HepG2 (cell line): ENCODE data around the gene MICAL3. TPM values are rescaled to one million over a fixed set of nuclear protein-coding genes. Genes with fewer than 3 reads are reported as not detected.

Experiments
- ATAC-seq: fragments of 200-7000 bp; cut with Tn5 transposase; 3 replicates; pipeline ENCODE4 v1.9.1; 2020; ENCODE audit warnings: mild to moderate bottlenecking, moderate library complexity
- BruUV-seq: library from RNA; stranded (reverse); fragments of 400-500 nt; replicated peaks from 2 replicates; lab custom pipeline; 2021; lab: Mats Ljungman, UMichigan
- CTCF ChIA-PET: fragments of 300-600 bp; formaldehyde crosslinking; extraction: SDS; loops from one replicate; lab custom pipeline; 2021; ENCODE audit warnings: low total read pairs, inconsistent platforms, low intra/inter-chr PET ratio; lab: Yijun Ruan, JAX
- POLR2A ChIA-PET: fragments of 350-600 bp; sonication (Branson Sonifier 250); formaldehyde crosslinking; loops from one replicate; lab custom pipeline; 2020; ENCODE audit warnings: antibody characterized with exemption, inconsistent platforms; lab: Yijun Ruan, JAX
- DNase-seq: peaks from one replicate; pipeline ENCODE4 v3.0.0-alpha.2; 2015; ENCODE audit warnings: low spot score
- FAIRE-seq: peaks from 3 replicates; lab custom pipeline; 2011; peaks lifted over from hg19 to GRCh38; lab: Jason Lieb, UNC
- H2AFZ ChIP-seq: one replicate; pipeline ENCODE4 v1.6.1; 2011; ENCODE audit warnings: low read length, inconsistent platforms
- H3K27ac ChIP-seq: fragments of 300-600 bp; 3 replicates; pipeline ENCODE4 v1.8.0; 2011; ENCODE audit warnings: mixed run types, mild to moderate bottlenecking, mixed read lengths, low read length, inconsistent platforms; ENCODE audit not compliant: insufficient read depth; ENCODE audit errors: extremely low read length
- H3K27me3 ChIP-seq, 2 experiments: fragments of 200-600 bp in 1 of 2; 2 replicates in 1 of 2; 3 replicates in 1 of 2; pipeline versions ENCODE4 v1.6.0 to v1.8.0; 2011; ENCODE audit warnings: low read length in 2 of 2, mild to moderate bottlenecking in 2 of 2, moderate library complexity in 2 of 2, inconsistent platforms in 1 of 2; ENCODE audit not compliant: insufficient read depth in 2 of 2, control insufficient read depth in 1 of 2
- H3K36me3 ChIP-seq, 2 experiments: fragments of 200-600 bp in 1 of 2; replicated peaks in 1 of 2; 2 replicates in 1 of 2; 3 replicates in 1 of 2; pipeline versions ENCODE4 v1.5.1 to v1.8.0; 2011; ENCODE audit warnings: low read length in 2 of 2, inconsistent platforms in 1 of 2; ENCODE audit not compliant: insufficient read depth in 2 of 2, control insufficient read depth in 1 of 2
- H3K4me1 ChIP-seq: 2 replicates; pipeline ENCODE4 v1.5.1; 2012; ENCODE audit warnings: low read length, inconsistent platforms; ENCODE audit not compliant: insufficient read depth
- H3K4me2 ChIP-seq: 2 replicates; pipeline ENCODE4 v1.6.0; 2011; ENCODE audit warnings: low read depth, low read length, inconsistent platforms
- H3K4me3 ChIP-seq, 3 experiments: fragments of 200-600 bp in 1 of 3; sonication (generic), shearing (Covaris generic) in 1 of 3; replicated peaks in 1 of 3; 2 replicates each; pipeline ENCODE4 v1.5.1; 2011 to 2016; ENCODE audit warnings: low read length in 3 of 3, inconsistent platforms in 2 of 3, low read depth in 2 of 3, mild to moderate bottlenecking in 2 of 3, control low read depth in 1 of 3, mixed read lengths in 1 of 3; ENCODE audit not compliant: insufficient read depth in 1 of 3
- H3K79me2 ChIP-seq: one replicate; pipeline ENCODE4 v1.6.1; 2011; ENCODE audit warnings: low read length, inconsistent platforms; ENCODE audit not compliant: insufficient read depth
- H3K9ac ChIP-seq: 2 replicates; pipeline ENCODE4 v1.6.0; 2011; ENCODE audit warnings: mild to moderate bottlenecking, low read depth, low read length, inconsistent platforms; ENCODE audit not compliant: insufficient read depth
- H3K9me3 ChIP-seq: 2 replicates; pipeline ENCODE4 v1.5.1; 2012; ENCODE audit warnings: mild to moderate bottlenecking, low read length
- H4K20me1 ChIP-seq: 2 replicates; pipeline ENCODE4 v1.6.0; 2011; ENCODE audit warnings: inconsistent platforms, mild to moderate bottlenecking, low read length, moderate library complexity; ENCODE audit not compliant: insufficient read depth
- MTA3 ChIP-seq: sonication (generic); formaldehyde crosslinking; IDR thresholded peaks from 2 replicates; pipeline ENCODE4 v1.4.0; 2020; ENCODE audit warnings: missing genetic modification reagents
- NR2F1 ChIP-seq, 2 experiments: fragments of 450-650 bp in 1 of 2; formaldehyde crosslinking in 1 of 2; IDR thresholded peaks; 2 replicates each; pipeline versions ENCODE4 v1.5.0 to v1.6.1; 2016 to 2020; ENCODE audit warnings: mild to moderate bottlenecking in 1 of 2, missing compliant biosample characterization in 1 of 2, missing genetic modification reagents in 1 of 2, moderate library complexity in 1 of 2
- RCOR2 ChIP-seq: IDR thresholded peaks from 2 replicates; pipeline ENCODE4 v1.6.1; 2016; ENCODE audit warnings: missing biosample characterization, missing genetic modification reagents
- SOX5 ChIP-seq: IDR thresholded peaks from 2 replicates; pipeline ENCODE4 v1.6.1; 2016; ENCODE audit warnings: borderline replicate concordance
- SRSF4 ChIP-seq: fragments of 200-400 bp; formaldehyde crosslinking; IDR thresholded peaks from one replicate; pipeline ENCODE4 v1.6.1; 2018; ENCODE audit warnings: mild to moderate bottlenecking, low read depth, low read length, moderate library complexity; ENCODE audit not compliant: poor library complexity, severe bottlenecking
- ZNF3 ChIP-seq: IDR thresholded peaks from 2 replicates; pipeline ENCODE4 v1.7.0; 2017; ENCODE audit warnings: inconsistent platforms
- ZNF362 ChIP-seq: sonication (generic); formaldehyde crosslinking; IDR thresholded peaks from 2 replicates; pipeline ENCODE4 v1.4.0; 2020; ENCODE audit warnings: missing genetic modification reagents, mild to moderate bottlenecking, borderline replicate concordance
- ZNF503 ChIP-seq: sonication (generic); formaldehyde crosslinking; IDR thresholded peaks from 2 replicates; pipeline ENCODE4 v1.4.0; 2020; ENCODE audit warnings: missing genetic modification reagents
- ZNF816 ChIP-seq: sonication (generic); formaldehyde crosslinking; IDR thresholded peaks from 2 replicates; pipeline ENCODE4 v1.8.0; 2022; ENCODE audit warnings: missing genetic modification reagents, mild to moderate bottlenecking, borderline replicate concordance
- WGBS: methylation state at CpG from one replicate; pipeline ENCODE4 v1.1.6; 2017; ENCODE audit warnings: low lambda C conversion rate; 5-methylcytosine and 5-hydroxymethylcytosine counted together
- in situ Hi-C: cut with HindIII; loops from 2 replicates; pipeline ENCODE4 v1.10.0; 2017; ENCODE audit warnings: low pct_unique_long_range_greater_than_20kb; ENCODE audit not compliant: extremely low pct_ligation_motif_present
- intact Hi-C: fragments of 100-400 bp; cut with micrococcal nuclease; formaldehyde crosslinking; loops from one replicate; pipeline ENCODE4 v1.10.0; 2022; ENCODE audit not compliant: unreplicated experiment
- polyA plus RNA-seq, 8 experiments: library from polyadenylated mRNA; depleted of rRNA in 3 of 8; stranded (reverse) in 7 of 8; unstranded in 1 of 8; fragments of >200 nt; fragmentation: Illumina TruSeq in 4 of 8; extraction: Trizol in 4 of 8; gene quantifications; 2 replicates each; pipeline versions ENCODE4 v1.2.1 to v1.2.3, GENCODE V29; 2011 to 2016; ENCODE audit warnings: low read depth in 4 of 8, missing spikeins in 1 of 8, mixed read lengths in 1 of 8; ENCODE audit not compliant: insufficient read depth in 1 of 8
- total RNA-seq, 5 experiments: library from RNA; depleted of rRNA; stranded (reverse); fragments of >200 nt; fragmentation: Illumina TruSeq; extraction: Trizol; gene quantifications; 2 replicates each; pipeline ENCODE4 v1.2.3, GENCODE V29; 2016; ENCODE audit warnings: low read depth in 1 of 5
- TF ChIP-seq, protein P1 (sequence below): sonication (generic); formaldehyde crosslinking; IDR thresholded peaks from 2 replicates; pipeline ENCODE4 v1.4.0; 2020; ENCODE audit warnings: missing genetic modification reagents

MICAL3 gene
- total and polyA plus RNA-seq, 2 of the 13 experiments (the other 11 are each of a cell fraction or from before 2014, with no cell fraction given), result 5.3 to 12.5 TPM

DNA sequence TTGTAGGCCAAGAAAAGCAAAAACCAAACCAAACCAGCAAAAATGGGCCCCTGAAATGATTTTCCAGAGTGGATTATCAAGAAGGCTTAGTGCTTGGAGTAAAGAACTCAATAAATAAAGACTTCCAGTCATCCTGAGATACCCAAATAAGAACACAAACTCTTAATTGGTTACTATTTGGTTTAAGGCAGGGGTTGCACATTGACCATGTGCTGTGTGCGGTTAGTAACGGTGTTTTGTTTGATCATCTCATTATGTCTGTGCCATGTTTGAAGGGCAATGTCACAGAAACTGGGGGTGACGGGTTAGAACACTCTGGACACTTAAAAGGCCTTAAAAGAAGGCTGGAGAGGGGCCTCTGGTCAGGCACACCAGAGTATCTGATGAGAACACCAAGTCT, 9.7 kb upstream of the MICAL3 start (continued):
- TF ChIP-seq SOX5 (no peak), ZNF3 (CRISPR knock-in tag) (no peak), ZNF816 (CRISPR knock-in tag) (no peak)

- intact Hi-C loops (no loop called here), in situ Hi-C loops (no loop called here)
- H3K79me2 ChIP-seq, result no peaks in the 10 kb centered on the region
- H3K27ac ChIP-seq, result no peak overlapping the region
- TF ChIP-seq ZNF503 (CRISPR knock-in tag) (no peak), RCOR2 (CRISPR knock-in tag) (no peak), MTA3 (CRISPR knock-in tag) (no peak), SRSF4 (no peak), NR2F1 (CRISPR knock-in tag; IDR thresholded peaks at IDR 0.05) (no peak), ZNF362 (CRISPR knock-in tag) (peak; percentile 50; the same call in 1 of the 2 replicates)
- TF ChIP-seq, protein P1, sequence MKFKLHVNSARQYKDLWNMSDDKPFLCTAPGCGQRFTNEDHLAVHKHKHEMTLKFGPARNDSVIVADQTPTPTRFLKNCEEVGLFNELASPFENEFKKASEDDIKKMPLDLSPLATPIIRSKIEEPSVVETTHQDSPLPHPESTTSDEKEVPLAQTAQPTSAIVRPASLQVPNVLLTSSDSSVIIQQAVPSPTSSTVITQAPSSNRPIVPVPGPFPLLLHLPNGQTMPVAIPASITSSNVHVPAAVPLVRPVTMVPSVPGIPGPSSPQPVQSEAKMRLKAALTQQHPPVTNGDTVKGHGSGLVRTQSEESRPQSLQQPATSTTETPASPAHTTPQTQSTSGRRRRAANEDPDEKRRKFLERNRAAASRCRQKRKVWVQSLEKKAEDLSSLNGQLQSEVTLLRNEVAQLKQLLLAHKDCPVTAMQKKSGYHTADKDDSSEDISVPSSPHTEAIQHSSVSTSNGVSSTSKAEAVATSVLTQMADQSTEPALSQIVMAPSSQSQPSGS, result no peak
- peak overlapping the region in 1 of 3 experiments; percentile 16; a peak in 1 of 6 replicates for H3K4me3 ChIP-seq
- CTCF ChIA-PET, result no interaction called here
- ATAC-seq, result peak; percentile 62
- WGBS, result 58% methylated on average over 4 of the region's 6 CpGs
- no TSS peak for BruUV-seq
- no peaks in the 10 kb centered on the region for H3K9me3 ChIP-seq
- POLR2A ChIA-PET, result interaction anchor here (1.0 to 1.8 kb wide), 3 partner anchors 11 to 29 kb away, joined by 3 to 4 read pairs (median 4); no protein-coding TSS in a partner anchor
- peaks cover 0 to 8% of the 10 kb centered on the region in 2 experiments; a peak in 1 of 5 replicates for H3K27me3 ChIP-seq
- FAIRE-seq, result peak; percentile 53
- H3K36me3 ChIP-seq, result no peaks in the 10 kb centered on the region
- H2AFZ ChIP-seq, result no peak overlapping the region
- H3K4me1 ChIP-seq, result peaks cover 40% of the 10 kb centered on the region
- no peak overlapping the region for H3K4me2 ChIP-seq
- H4K20me1 ChIP-seq, result no peaks in the 10 kb centered on the region
- H3K9ac ChIP-seq, result no peak overlapping the region
- no peak for DNase-seq
These were observed 9.0 kb upstream of the MICAL3 start for GRCh38 chr22:18033204-18033998.
